Stimulated activated CD4-positive, alpha-beta T cell treated with anti-CD3 and anti-CD28 coated beads, Interleukin-4, amount 100 ng/mL, for 24 hours (primary cell): ENCODE measurements around the gene EHD4.
A peak's percentile ranks its signal among the peaks of the same experiment; 100 is the strongest.

Experiments used
- DNase-seq: peaks from one replicate; pipeline ENCODE4 v3.0.0-alpha.2; 2020

The EHD4 gene

DNA sequence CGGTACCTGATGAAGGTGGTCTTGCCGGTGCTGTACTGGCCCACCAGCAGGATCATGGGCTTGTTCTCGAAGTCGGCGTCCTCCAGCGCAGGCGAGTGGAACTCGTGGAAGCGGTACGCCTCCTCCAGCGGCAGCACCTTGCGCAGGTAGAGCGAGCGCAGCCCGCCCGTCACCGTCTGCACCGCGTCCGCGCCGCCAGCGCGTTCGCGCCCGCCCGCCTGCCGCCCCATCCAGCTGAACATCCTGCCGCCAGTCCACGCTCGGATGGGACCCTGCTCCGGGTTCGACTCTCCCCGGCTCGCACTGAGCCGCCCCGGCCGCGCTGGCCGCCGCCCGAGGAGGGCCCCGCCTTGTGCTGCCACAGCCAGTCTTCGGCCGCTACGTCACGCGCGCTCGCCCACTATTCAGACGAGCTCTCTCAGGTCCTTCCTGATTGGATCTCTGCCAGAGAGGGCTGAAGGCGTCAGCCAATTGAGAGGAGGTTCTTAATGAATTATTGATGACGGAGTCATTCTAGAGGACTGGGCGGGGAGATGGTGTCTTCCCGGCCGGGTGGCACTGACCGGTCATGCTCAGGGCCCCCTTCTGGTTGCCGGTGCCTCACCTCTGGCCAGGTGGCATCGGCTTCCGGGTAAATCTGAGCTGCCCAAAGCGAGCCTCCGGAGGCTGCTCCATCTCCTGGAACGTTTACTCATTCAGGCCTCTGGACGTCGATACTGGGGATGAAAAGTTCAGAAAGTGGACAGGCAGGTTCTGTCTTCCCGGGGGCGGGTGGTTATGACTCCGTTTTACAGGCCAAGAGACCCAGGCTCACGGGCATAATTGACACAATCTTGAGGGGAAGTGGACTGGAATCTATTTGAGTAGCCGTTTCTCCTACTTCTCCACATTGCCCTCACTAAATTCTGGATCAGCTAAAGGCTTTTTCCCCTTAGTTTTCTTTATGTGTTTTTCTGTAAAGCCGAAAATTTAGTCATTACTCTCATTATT is at the start of gene EHD4:
Gene EHD4, minus strand, starts transcription at position 305 of the 990 bp plus-strand sequence. Its CDS starts 63 bp downstream, at position 242.
- peak; percentile 96 for DNase-seq

DNA sequence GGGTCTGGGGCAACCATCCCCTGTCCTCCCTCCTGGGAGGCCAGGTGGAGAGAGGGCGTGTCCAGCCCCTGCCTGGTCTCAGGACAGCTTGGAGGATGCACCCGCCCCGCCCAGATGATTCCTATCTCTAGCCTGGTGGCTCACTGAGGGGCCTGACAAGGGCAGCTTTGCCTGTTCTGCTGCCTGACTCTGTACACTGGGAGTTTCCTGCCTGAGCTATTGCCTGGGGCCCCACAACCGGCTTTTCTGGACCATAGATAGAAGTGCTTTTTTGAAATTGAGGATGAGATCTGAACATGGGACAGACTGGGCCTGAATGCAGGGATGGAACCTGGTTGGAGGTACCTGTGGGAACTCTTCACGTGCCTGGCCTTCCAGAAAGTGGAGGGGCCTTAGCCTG is 49.2 kb upstream of the EHD4 start:
- DNase-seq, result no peak

DNA sequence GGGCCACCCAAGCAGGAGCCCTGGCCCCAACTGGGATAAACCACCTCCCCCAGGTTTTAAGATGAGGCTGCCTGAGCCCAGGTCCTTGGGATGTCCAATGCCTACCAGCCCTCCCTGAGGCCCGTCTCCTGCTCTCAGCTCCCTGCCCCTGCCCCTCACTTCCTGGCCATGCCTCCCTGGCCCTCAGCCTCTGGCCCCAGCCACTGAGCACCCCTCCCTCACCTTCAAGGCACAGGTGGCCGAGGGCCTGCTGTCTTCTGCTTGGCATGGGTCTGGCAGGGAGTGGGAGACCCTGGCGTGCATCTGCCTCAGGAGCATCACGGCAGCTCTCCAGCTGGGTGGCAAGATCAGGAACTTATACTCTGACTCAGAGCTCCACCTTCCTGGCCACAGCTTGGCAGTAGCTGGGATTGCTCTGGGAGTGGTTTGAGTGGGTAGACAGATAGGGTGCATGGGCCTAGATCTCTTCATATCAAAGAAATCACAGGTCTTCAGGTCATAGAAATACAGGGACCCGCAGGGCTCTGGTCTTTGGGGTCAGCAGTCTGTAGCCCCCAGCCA is 48.4 kb upstream of the EHD4 start, which contains the start of gene PLA2G4E:
Gene PLA2G4E, minus strand, starts transcription at position 330 of the 561 bp plus-strand sequence. Its CDS starts 12 bp downstream, at position 318.
- no peak for DNase-seq

DNA sequence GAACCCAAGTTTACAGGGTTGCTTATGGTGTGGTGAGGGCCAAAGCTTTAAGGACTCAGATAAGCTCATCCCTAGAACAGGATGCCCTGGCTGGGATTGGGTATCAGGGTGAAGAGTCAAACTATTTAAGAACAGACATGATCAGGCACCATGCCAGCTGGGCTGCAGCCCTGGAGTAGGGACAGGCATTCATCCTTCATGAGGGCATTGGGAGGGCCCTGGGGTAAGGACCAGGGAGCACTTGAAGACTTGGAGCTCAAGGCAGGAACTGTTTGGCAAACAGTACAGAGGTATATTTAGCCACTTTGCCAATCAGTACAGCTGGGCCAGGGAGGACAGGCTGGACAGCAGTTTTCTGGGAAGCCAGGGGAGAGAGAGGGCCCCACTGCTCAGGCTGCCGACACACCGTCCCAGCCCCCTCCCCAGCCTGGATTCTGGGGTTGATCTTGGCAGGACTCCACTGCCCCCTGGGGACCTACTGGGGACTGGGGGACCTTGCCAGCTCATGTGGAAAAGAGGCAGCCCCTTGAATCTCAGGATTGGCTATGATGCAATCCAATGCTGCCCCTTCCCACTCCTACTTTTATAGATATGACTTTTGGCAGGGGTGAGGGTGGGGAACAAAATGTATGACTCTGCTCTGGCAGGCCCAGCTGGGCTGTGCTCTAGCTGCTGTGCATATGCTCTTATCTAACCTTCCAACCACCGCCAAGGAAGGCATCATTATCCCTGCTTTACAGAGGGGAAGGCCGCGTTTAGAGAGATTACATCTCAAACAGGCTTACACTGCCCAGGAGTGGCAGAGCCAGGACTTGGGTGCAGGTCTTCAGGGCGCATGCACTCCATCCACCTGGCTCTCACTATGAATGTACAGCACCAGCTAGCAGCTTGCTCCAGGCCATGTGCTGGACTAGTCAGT is 46.2 kb upstream of the EHD4 start:
- DNase-seq, result no peak

DNA sequence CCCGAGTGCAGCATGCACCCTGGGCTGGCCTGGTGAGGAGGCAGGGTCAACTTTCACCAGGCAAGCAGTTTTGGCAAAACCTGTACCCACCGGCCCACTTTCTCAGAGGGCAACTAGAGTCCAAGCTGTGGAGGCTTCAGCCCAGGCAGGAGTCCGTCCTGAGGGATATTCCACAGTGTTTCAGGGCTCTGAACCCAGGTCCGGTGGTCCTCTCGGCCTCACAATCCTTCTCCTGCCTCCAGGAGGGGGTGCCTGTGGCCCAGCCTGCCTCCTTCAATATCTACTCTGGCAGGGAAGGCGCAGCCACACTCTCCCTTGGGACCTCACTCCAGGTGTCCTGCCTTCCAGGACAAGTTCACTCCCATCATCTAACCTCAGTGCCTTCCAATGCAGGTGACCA is 44.6 kb upstream of the EHD4 start:
- no peak for DNase-seq

DNA sequence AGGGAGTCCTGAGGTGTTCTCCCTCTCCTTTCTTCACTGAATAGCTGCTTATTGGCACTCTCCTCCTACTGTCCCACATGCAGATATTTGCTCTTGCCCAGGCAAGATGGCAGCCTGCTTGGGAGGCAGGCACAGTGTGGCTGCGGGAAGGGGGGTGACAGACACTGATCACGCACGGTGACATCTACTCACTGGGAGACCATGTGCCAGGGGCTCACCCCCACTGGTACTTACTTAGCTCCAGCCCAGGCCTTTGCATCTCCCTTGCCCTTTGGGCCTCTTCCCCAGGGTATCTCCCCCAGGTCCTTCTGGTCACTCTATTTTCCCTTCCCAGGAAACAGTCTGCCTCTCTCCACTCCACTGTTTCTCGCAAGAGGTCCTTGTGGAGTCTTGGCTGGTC is 42.0 kb upstream of the EHD4 start:
- DNase-seq, result no peak

DNA sequence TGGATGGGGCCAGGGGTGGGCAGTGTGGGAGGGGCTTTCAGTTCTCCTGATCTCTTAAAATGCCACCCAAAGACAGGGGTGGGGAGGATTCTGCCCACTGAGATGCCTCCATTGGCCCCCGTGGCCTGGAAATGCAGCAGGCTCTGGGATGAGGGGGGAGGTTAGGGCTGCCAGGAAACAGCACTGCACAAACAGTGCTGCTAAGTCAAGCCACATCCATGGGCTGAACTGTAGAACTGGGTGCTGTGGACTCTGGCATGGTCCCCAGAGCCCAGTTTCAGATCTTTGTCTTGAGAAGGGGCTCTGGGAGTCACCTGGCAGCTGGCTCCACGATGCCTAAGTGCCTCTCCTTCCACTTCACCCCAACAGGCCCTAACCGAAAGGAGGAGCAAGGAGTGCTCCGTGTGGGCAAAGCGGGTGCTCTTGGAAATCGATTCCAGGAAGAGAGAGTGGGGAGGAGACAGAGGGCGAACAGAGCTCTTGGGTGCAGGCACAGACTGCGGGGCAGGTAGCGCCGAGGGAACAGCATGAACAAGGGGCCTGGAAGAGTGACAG is 40.6 kb upstream of the EHD4 start:
- no peak for DNase-seq

DNA sequence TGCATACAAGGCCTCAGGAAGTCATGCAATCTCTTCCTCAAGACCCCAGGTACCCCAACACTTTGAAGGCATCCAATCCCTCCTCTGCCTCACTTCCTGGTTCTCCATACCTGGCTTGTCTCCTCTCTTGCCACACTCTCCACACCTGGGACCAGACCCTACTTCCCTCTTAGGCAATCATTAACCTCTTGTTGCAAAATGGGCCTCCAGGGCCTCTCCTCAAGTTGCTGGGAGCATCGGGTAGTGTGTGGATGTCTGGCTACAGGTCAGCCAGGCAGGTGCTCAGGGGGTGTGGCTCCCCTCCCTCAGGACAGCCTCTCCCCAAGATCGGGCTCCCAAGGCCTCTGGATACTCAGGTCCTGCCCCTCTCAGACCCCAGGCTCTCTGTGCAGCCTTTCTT is 39.9 kb upstream of the EHD4 start:
- DNase-seq, result no peak

DNA sequence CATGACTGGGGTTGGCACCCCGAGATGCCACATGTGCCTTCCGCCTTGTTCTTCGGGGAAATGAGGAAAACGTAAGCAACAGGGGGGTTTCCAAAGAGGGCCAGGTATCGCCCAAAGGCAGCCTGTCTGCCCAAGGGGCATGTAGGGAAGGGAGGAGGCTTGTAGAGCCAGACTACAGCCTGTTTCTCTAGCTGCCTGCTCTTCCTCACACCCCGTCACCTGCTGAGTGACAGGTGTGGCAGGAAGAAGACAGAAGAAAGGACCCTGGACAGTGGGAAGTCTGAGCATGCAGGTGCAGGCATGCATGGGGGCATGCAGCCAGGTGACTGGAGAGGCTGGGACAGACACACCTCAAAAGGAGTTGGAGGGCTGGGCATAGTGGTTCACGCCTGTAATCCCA is 38.7 kb upstream of the EHD4 start:
- no peak for DNase-seq

DNA sequence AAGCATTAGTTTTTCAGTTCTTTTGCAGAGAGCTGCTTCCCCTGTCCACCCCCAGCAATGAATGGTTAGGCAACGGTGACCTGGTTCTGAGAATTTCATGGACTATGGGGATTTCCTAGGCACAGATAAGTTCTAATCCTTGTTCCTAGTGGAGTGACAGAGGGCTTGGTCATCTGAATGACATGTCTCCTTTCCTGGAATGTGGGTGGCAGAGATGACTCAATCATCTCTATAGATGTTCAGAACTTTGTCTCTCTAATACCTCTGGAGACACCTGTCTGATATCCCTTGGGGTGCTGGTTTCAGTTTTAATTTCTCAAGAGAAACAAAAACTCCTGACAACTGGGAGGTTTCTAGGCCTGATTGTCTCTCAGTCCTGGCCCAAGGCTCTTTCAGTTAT is 38.1 kb upstream of the EHD4 start:
- DNase-seq, result peak; percentile 6

DNA sequence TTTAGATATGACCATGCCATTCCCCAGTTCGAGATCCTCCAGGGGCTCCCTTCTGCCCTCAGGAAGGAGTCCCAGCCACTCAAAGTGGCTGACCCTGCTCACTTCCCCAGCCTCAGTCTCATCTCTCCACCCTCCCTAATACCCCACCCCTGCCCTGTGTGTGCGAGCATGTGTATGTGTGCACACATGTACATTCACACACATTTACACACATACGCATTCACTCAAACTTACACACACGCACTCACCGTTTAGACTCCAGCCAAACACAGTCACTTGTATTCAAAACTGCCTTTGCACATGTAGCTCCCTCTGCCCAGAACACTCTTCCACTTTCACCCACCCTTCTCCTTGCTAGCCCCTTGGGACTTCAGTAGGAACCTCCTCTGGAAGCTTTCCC is 37.1 kb upstream of the EHD4 start:
- DNase-seq, result no peak

DNA sequence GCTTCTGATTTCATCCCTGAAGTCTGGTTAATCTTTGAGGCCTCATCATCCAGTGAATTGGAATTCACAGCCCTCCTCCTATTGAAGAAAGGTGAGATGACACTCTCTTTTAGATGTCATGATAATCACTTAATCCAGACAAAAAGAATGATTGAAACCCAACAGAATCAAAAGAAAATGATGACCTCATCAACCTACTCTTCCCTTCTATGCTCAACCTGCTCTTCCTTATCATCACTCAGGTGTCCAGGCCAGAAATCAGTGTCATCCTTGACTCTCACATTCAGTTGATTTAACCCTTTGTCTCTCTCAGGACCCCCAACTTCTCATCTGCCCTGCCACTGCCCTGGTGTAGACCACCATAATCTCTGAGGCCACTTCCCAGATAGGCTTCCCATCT is 36.7 kb upstream of the EHD4 start:
- no peak for DNase-seq

DNA sequence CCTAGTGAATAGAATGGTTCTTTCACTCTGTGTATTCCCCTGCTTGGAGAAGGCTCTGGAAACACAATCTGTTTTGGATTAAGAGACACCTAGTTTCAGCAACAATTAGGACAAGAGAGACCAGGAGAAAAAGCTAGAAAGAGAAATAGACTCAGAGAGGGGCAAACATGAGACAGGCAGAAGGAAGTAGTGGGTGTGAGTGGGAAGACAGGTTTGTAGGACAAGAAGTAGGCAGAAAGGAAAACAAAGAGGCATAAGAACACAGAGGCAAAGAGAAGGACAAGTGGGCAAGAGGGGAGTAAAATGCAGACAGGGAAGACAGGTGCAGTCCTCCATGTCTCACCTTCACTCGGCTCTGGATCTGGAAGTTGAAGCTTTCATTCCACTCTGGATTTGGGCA is 35.0 kb upstream of the EHD4 start:
- no peak for DNase-seq

DNA sequence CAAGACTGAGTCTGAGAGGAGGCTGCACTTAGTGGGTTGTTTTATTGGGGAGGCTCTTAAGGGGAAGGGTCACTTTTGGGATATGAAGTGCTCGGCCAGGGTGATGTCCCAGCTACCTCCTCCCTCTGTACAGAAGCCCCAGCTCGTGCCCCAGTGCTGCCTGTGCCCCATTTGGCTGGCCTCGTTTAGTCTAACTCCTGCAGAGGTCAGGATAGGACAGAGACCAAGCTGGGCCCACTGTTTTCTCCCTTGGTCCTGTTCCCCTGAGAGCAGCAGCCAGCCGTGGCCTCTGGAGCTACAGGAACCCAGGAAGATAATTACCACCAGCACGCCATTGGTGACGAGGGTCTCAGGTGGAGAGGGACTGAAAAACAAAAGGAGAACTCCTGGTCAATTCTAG is 30.0 kb upstream of the EHD4 start:
- no peak for DNase-seq

DNA sequence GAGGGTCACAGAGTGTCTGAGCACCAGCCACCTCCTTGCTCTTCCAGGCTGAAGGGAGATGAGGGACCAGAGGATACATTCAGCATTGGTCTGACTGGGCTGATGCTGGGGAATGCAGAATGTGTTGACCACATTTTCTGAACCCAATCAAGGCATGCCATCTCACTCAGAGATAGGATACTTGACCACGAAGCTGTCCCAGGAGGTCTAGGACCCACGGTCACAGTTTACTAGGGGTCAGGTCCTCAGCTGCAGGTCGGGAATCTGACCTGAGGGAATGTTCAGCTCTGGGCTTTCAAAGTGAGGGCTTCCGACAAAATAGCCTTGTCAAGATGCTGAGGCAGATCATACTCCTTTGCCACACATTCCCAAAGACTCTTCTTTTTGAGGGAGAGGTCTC is 28.9 kb upstream of the EHD4 start:
- DNase-seq, result no peak

DNA sequence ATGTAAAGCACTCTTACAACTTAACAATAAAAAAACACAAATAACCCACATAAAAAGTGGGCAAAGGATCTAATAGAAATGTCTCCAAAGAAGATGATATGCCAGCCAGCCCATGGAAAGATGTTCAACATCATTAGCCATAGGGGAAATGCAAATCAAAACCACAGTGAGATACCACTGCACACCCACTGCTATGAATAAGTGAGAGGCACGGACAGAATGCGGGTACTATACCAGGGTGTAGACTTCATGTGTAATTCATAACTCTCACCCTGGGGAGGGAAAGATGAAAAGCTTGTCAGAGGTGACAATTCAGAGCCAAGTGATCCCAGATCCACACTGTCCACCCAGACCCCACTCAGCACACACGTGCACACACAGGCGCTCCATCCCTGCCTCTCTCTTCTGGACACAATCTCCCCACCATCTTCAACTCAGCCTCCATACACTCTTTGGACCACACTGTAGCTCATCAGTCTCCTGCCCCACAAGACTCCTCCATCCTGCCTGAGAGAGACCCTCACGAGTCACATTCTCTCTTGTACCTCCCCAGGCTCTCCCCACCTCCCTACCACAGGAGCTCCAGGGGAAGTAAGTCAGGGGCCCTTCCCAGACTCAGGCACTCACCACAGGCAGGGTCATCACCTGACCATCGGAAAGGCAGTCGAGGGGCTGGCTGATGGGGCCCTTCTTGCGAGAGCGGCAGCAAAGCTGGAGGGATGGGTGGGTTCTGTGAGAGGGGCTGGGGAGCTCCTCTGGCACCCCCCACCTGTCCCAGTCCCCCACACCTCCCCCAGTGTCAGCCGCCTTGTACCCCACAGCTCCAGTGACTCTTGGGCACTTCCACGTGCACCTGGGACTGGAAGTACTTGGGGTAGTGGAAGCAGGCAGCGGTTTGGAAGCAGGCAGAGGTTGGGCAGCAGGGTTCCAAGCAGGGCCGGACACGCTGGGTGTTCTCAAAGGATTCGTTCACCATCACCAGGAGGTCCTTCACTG is 27.2 kb upstream of the EHD4 start:
- no peak for DNase-seq

DNA sequence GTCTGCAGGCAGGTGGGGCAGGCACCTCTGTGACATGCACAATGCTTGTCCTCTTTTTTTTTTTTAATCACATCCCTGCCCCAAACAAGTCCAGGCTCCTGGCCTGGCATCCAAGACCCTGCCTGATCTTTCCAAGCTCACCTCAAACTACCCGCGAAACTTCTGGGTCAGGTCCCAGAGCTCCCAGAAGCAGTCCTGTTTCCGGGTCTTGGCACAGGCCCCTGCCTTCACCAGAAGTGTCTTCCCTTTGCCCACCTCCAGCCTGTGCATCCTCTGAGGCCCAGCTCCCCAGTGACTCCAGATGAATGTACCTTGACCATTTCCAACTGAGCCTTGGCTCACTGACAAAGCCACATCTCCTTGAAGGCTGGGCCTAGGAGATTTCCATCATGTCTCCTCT is 25.5 kb upstream of the EHD4 start:
- DNase-seq, result no peak

DNA sequence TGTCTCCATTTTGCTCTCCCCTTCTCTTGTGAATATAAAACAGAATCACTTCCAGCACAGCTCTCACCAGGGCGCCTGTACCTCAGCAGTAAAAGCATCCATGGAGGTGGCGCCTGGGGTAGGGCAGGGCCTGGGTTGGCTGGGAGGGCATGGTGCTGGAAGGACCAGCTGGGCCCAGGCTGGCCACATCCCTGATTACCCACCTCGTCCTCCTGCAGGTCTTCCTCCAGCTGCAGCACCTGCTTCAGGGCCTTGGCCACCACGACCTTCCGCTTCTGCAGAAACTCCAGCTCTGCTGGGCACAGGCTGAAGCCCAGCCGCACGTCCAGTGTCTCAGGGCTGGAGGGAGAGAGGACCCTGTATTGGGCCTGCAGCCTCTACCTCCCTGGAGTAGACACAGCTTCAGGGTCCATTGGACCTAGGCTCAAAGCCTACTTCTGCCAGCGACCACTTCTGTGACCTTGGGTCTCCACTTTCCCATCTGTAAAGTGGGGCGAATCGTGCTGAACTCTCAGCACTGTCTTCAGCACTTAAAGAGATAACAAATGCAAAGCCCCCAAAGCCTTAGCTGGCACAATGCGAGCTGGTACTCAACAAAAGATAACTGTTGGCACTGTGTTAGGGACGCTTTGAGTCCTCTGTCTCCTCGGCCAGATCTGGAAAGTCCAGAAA is 24.7 kb upstream of the EHD4 start:
- DNase-seq, result no peak

DNA sequence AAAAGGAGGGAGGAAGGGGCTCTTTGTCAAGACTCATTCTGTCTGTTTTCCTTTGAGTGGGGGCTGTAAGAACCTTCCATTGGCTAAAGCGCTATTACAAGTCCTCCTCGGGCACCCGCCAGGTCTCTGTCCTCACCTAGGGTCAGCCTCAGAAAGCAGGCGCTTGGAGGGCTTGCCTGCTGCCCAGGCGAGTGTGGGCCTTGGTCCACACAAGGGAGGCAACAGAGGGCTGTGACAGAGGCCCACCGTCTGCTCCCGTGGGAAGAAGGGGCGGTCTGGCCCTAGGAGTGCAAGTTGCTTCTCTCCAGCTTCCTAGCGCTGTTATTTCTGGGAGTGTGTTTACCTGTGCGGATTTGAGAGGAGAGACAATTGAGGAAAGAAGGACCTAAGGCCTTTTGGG is 24.0 kb upstream of the EHD4 start:
- DNase-seq, result no peak

DNA sequence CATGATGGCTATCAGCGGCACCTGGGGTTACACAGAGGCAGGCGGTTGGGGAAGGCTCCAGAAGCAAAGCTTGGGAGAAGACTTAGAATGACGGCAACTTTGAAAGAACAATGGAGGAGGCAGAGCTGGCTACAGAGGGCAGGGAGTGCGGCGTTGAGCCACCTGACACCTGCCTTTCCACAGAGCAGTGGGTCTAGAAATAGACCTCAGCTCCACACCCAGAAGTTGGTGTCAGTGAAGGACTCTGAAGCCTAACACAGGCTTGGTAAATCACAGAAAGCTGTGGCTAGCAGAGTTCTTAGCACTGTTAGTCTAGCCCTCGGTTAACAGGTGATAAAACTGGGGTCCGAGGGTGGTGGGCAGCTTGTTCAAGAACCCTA is 23.1 kb upstream of the EHD4 start:
- DNase-seq, result no peak
